PC-3 (cell line): ENCODE results near the gene ZNF236. TPM values are rescaled to one million over a fixed set of nuclear protein-coding genes. Genes with fewer than 3 reads are reported as not detected.

Experiments
- ATAC-seq: fragments of 200-7000 bp; cut with Tn5 transposase; 2 replicates; pipeline ENCODE4 v1.9.1; 2020; ENCODE audit warnings: mild to moderate bottlenecking, moderate library complexity
- BruUV-seq: library from RNA; stranded (reverse); fragments of 400-500 nt; replicated peaks from 2 replicates; lab custom pipeline; 2021; lab: Mats Ljungman, UMichigan
- CTCF ChIA-PET: fragments of 300-600 bp; sonication (Branson Sonifier 250); formaldehyde crosslinking; loops from one replicate; lab custom pipeline; 2022; ENCODE audit warnings: antibody characterized with exemption; lab: Charles Lee
- POLR2A ChIA-PET: fragments of 300-600 bp; sonication (Branson Sonifier 250); formaldehyde crosslinking; loops from one replicate; lab custom pipeline; 2022; ENCODE audit warnings: antibody characterized with exemption; ENCODE audit not compliant: unreplicated experiment; lab: Charles Lee
- DNase-seq: peaks from one replicate; pipeline ENCODE4 v3.0.0-alpha.2; 2015
- H2AFZ ChIP-seq: fragments of 300-600 bp; sonication (generic); 2 replicates; pipeline ENCODE4 v1.6.0; 2016; ENCODE audit warnings: antibody characterized with exemption, low read length
- H3F3A ChIP-seq: fragments of 300-600 bp; sonication (generic); one replicate; pipeline ENCODE4 v1.6.0; 2017; ENCODE audit warnings: antibody characterized with exemption, low read length, control low read depth, mild to moderate bottlenecking; ENCODE audit not compliant: unreplicated experiment
- H3K27ac ChIP-seq: fragments of 300-600 bp; sonication (generic); 2 replicates; pipeline ENCODE4 v1.5.1; 2016; ENCODE audit warnings: mild to moderate bottlenecking, low read length
- H3K27me3 ChIP-seq: fragments of 300-600 bp; sonication (generic); 2 replicates; pipeline ENCODE4 v1.6.1; 2016; ENCODE audit warnings: low read length, mixed read lengths
- H3K36me3 ChIP-seq: fragments of 300-600 bp; sonication (generic); 2 replicates; pipeline ENCODE4 v1.6.1; 2016; ENCODE audit warnings: low read depth, mixed run types, low read length, mixed read lengths
- H3K4me1 ChIP-seq: fragments of 300-600 bp; sonication (generic); 2 replicates; pipeline ENCODE4 v1.5.1; 2016; ENCODE audit warnings: low read length; ENCODE audit not compliant: insufficient read depth
- H3K4me2 ChIP-seq: fragments of 300-600 bp; sonication (generic); 2 replicates; pipeline ENCODE4 v1.6.0; 2016; ENCODE audit warnings: low read length
- H3K4me3 ChIP-seq: fragments of 300-600 bp; sonication (generic); 2 replicates; pipeline ENCODE4 v1.5.1; 2016; ENCODE audit warnings: mild to moderate bottlenecking, low read length, mixed read lengths
- H3K79me2 ChIP-seq: fragments of 300-600 bp; sonication (generic); 2 replicates; pipeline ENCODE4 v1.6.1; 2017; ENCODE audit warnings: low read length, mixed read lengths
- H3K9ac ChIP-seq: fragments of 300-600 bp; sonication (generic); 2 replicates; pipeline ENCODE4 v1.6.0; 2016; ENCODE audit warnings: mild to moderate bottlenecking, low read length
- H3K9me2 ChIP-seq: fragments of 300-600 bp; sonication (generic); replicated peaks from 2 replicates; pipeline ENCODE4 v1.6.1; 2016; ENCODE audit warnings: mixed run types, low read length, mixed read lengths
- H3K9me3 ChIP-seq: fragments of 300-600 bp; sonication (generic); 2 replicates; pipeline ENCODE4 v1.6.1; 2016; ENCODE audit warnings: low read length, mixed read lengths
- H4K20me1 ChIP-seq: fragments of 300-600 bp; sonication (generic); 2 replicates; pipeline ENCODE4 v1.6.1; 2016; ENCODE audit warnings: low read length, mixed read lengths
- CTCF ChIP-seq: fragments of 300-600 bp; sonication (generic); conservative IDR thresholded peaks from 2 replicates; pipeline ENCODE4 v1.5.1; 2017; ENCODE audit warnings: antibody characterized with exemption, low read depth, mild to moderate bottlenecking, low read length
- EZH2 ChIP-seq: fragments of 300-600 bp; sonication (generic); IDR thresholded peaks from one replicate; pipeline ENCODE4 v1.6.1; 2017; ENCODE audit warnings: antibody characterized with exemption, mild to moderate bottlenecking, low read length; ENCODE audit not compliant: unreplicated experiment
- EZH2phosphoT487 ChIP-seq: fragments of 300-600 bp; sonication (generic); IDR thresholded peaks from 2 replicates; pipeline ENCODE4 v1.6.1; 2018; ENCODE audit warnings: mild to moderate bottlenecking, antibody characterized with exemption, low read length, borderline replicate concordance
- intact Hi-C: fragments of 100-400 bp; cut with micrococcal nuclease; formaldehyde crosslinking; loops from 2 replicates; pipeline ENCODE4 v1.9.0; 2023
- total RNA-seq: library from RNA; depleted of rRNA; stranded (reverse); fragments of >200 nt; gene quantifications from 2 replicates; pipeline ENCODE4 v1.2.3, GENCODE V29; 2014

Gene ZNF236
- total RNA-seq, 1 experiment from 2014 or later: 7.7 TPM

- H3F3A ChIP-seq: no peaks in the 10 kb centered on the region
- H3K27me3 ChIP-seq: no peaks in the 10 kb centered on the region
- H3K9ac ChIP-seq: no peak overlapping the region
- H3K27ac ChIP-seq: no peak overlapping the region
- no TSS peak for BruUV-seq
- ChIA-PET CTCF (no interaction called here), POLR2A (no interaction called here)
- H3K9me3 ChIP-seq: no peaks in the 10 kb centered on the region
- no peak for ATAC-seq
- no peak for DNase-seq
- H4K20me1 ChIP-seq: no peaks in the 10 kb centered on the region
- no peak for TF ChIP-seq EZH2
- TF ChIP-seq CTCF: no peak
- TF ChIP-seq EZH2phosphoT487: no peak
- no peak overlapping the region for H3K4me3 ChIP-seq
- intact Hi-C loops: loop anchor here (2.0 kb wide), 1 partner anchor 71 kb away; no protein-coding TSS in a partner anchor
- no peaks in the 10 kb centered on the region for H3K4me1 ChIP-seq
- H3K4me2 ChIP-seq: no peak overlapping the region
- H3K79me2 ChIP-seq: no peaks in the 10 kb centered on the region
- no peak overlapping the region for H2AFZ ChIP-seq
- peaks cover 16% of the 10 kb centered on the region; the same call in 1 of the 2 replicates for H3K36me3 ChIP-seq
- H3K9me2 ChIP-seq: no peaks in the 10 kb centered on the region
These were observed 51.4 kb downstream of the ZNF236 start for GRCh38 chr18:76873713-76874112.

DNA sequence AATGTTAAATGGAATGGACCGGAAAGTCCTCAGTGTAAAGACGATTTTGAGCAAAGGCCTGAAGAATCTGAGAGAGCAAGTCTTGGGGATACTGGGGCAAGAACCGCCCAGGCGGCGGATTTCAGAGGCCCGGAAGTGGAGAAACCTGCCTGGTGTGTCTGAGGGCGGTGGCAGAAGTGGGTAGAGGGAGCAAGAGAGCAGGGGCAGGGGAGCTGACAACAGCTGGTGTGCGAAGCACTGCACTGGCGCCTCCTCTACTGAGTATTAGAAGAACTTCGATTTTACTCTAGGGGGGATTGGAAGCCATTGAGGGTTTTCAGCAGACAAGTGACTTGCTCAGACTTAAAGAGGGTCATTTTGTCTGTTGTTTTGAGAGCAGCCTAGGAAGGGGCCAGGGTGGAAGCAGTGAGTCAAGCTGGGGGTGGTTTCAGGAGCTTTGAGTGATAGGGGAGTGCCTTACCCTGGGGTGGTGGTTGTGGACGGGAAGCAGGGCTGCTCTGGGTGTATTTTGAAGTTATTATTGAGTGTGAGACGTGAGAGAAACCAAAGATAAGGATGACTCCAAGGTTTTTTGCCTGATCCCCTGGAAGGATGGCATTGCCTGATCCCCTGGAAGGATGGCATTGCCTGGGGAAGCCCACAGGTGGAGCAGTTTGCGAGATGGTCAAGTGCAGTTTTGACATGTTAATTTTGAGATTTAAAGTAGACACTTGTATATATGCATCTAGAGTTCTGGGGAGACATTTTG is 52.5 kb downstream of the ZNF236 start:
- BruUV-seq: no TSS peak

More for the DNA sequence above, 52.5 kb downstream of the ZNF236 start:
- no peak overlapping the region for H3K4me2 ChIP-seq
- H3K27me3 ChIP-seq: no peaks in the 10 kb centered on the region
- H3F3A ChIP-seq: no peaks in the 10 kb centered on the region
- no peak overlapping the region for H3K9ac ChIP-seq
- H2AFZ ChIP-seq: no peak overlapping the region
- H4K20me1 ChIP-seq: no peaks in the 10 kb centered on the region
- no peaks in the 10 kb centered on the region for H3K9me3 ChIP-seq
- H3K36me3 ChIP-seq: peaks cover 10% of the 10 kb centered on the region; the same call in 1 of the 2 replicates
- ChIA-PET POLR2A (no interaction called here), CTCF (interaction anchor here (0.5 kb wide), 1 partner anchor 85 kb away, joined by 3 read pairs; no protein-coding TSS in a partner anchor)
- intact Hi-C loops: loop anchor here (2.0 kb wide), 1 partner anchor 72 kb away; no protein-coding TSS in a partner anchor
- peak; percentile 64 for ATAC-seq
- H3K4me3 ChIP-seq: no peak overlapping the region
- no peaks in the 10 kb centered on the region for H3K4me1 ChIP-seq
- TF ChIP-seq CTCF (no peak), EZH2phosphoT487 (no peak), EZH2 (no peak)
- H3K27ac ChIP-seq: no peak overlapping the region
- H3K9me2 ChIP-seq: no peaks in the 10 kb centered on the region
- no peak for DNase-seq
- no peaks in the 10 kb centered on the region for H3K79me2 ChIP-seq
